CD4-positive, alpha-beta memory T cell (primary cell): ENCODE data around the gene SLC10A7. TPM values are rescaled to one million over a fixed set of nuclear protein-coding genes. Genes with fewer than 3 reads are reported as not detected.

Source experiments
- CTCF ChIA-PET: fragments of 350-600 bp; sonication (Branson Sonifier 250); formaldehyde crosslinking; loops from one replicate; lab custom pipeline; 2021; ENCODE audit warnings: inconsistent platforms; ENCODE audit not compliant: partially characterized antibody; lab: Charles Lee
- POLR2A ChIA-PET: fragments of 350-600 bp; sonication (Branson Sonifier 250); formaldehyde crosslinking; loops from one replicate; lab custom pipeline; 2021; ENCODE audit not compliant: partially characterized antibody; lab: Charles Lee
- DNase-seq, 5 donors: peaks; one replicate each; pipeline versions ENCODE4 v3.0.0 to v3.0.0-alpha.2; 2020 to 2022; ENCODE audit warnings: mixed read lengths in 1 of 5
- H3K27ac ChIP-seq: one replicate; pipeline ENCODE4 v1.7.0; 2013; ENCODE audit warnings: low read depth, low read length
- H3K27me3 ChIP-seq: 2 replicates; pipeline ENCODE4 v1.7.0; 2013; ENCODE audit warnings: mild to moderate bottlenecking, low read length, moderate library complexity; ENCODE audit not compliant: insufficient read depth
- H3K36me3 ChIP-seq: 2 replicates; pipeline ENCODE4 v1.7.0; 2013; ENCODE audit warnings: mild to moderate bottlenecking, low read length, moderate library complexity; ENCODE audit not compliant: insufficient read depth
- H3K4me1 ChIP-seq: 2 replicates; pipeline ENCODE4 v1.7.0; 2013; ENCODE audit warnings: mild to moderate bottlenecking, low read length, moderate library complexity; ENCODE audit not compliant: insufficient read depth
- H3K4me3 ChIP-seq, 2 donors: one replicate each; pipeline ENCODE4 v1.7.0; 2013; ENCODE audit warnings: low read length in 2 of 2, mild to moderate bottlenecking in 1 of 2
- H3K9me3 ChIP-seq, 2 donors: one replicate each; pipeline ENCODE4 v1.7.0; 2013; ENCODE audit warnings: low read length in 2 of 2, control low read depth in 1 of 2; ENCODE audit not compliant: control insufficient read depth in 1 of 2
- H3K27ac Mint-ChIP-seq, 7 donors: one replicate each; pipeline ENCODE4 v1.8.0; 2020 to 2021; ENCODE audit warnings: mixed read lengths in 7 of 7, mild to moderate bottlenecking in 6 of 7, inconsistent platforms in 3 of 7, moderate library complexity in 3 of 7
- H3K27me3 Mint-ChIP-seq, 2 donors: one replicate each; pipeline ENCODE4 v1.8.0; 2020 to 2021; ENCODE audit warnings: mixed read lengths in 2 of 2
- H3K36me3 Mint-ChIP-seq, 2 donors: one replicate each; pipeline ENCODE4 v1.8.0; 2020 to 2021; ENCODE audit warnings: mixed read lengths in 2 of 2, inconsistent platforms in 1 of 2, mild to moderate bottlenecking in 1 of 2
- H3K4me1 Mint-ChIP-seq, 4 donors: one replicate each; pipeline ENCODE4 v1.8.0; 2020 to 2021; ENCODE audit warnings: mixed read lengths in 4 of 4, mild to moderate bottlenecking in 1 of 4
- H3K4me3 Mint-ChIP-seq, 8 donors: one replicate each; pipeline ENCODE4 v1.8.0; 2020 to 2021; ENCODE audit warnings: mixed read lengths in 8 of 8, mild to moderate bottlenecking in 7 of 8, moderate library complexity in 6 of 8, inconsistent platforms in 3 of 8
- H3K9me3 Mint-ChIP-seq, 8 donors: one replicate each; pipeline ENCODE4 v1.8.0; 2020 to 2021; ENCODE audit warnings: mixed read lengths in 8 of 8, mild to moderate bottlenecking in 5 of 8, inconsistent platforms in 3 of 8, moderate library complexity in 1 of 8
- intact Hi-C: fragments of 100-400 bp; cut with micrococcal nuclease; formaldehyde crosslinking; loops from one replicate; pipeline ENCODE4 v1.15.1; 2023
- polyA plus RNA-seq, 2 donors: library from polyadenylated mRNA; unstranded; fragments of 300-500 nt; fragmentation: Illumina TruSeq; gene quantifications; one replicate each; pipeline ENCODE4 v1.2.3, GENCODE V29; 2021
- total RNA-seq, 2 experiments: library from RNA; stranded (reverse); gene quantifications; one replicate each; pipeline ENCODE4 v1.2.3, GENCODE V29; 2021

The SLC10A7 gene
- total and polyA plus RNA-seq, 4 experiments from 2014 or later = 9.0 to 17.7 (median 10.1) TPM

- ChIA-PET POLR2A (no interaction called here), CTCF (no interaction called here)
- Histone ChIP-seq H3K4me3 (no peak overlapping the region), H3K27me3 (no peaks in the 10 kb centered on the region), H3K4me1 (peaks cover 11% of the 10 kb centered on the region), H3K9me3 (no peaks in the 10 kb centered on the region), H3K36me3 (no peaks in the 10 kb centered on the region), H3K27ac (no peak overlapping the region)
- Mint-ChIP-seq H3K4me3 (no peak overlapping the region), H3K27ac (no peak overlapping the region), H3K9me3 (peaks cover 0 to 36% (median 27%) of the 10 kb centered on the region in 8 donors), H3K4me1 (peaks cover 18 to 25% (median 19%) of the 10 kb centered on the region in 4 donors), H3K36me3 (peaks cover 34 to 65% of the 10 kb centered on the region in 2 donors), H3K27me3 (no peaks in the 10 kb centered on the region)
- intact Hi-C loops = no loop called here
- no peak for DNase-seq
Measured at GRCh38 chr4:146482788-146483187, 39.0 kb downstream of the SLC10A7 start.

GRCh38 chr4:146481246-146481645 lies 40.5 kb downstream of the SLC10A7 start:
- CTCF ChIA-PET = no interaction called here
- peaks cover 34 to 56% of the 10 kb centered on the region in 2 donors for H3K36me3 Mint-ChIP-seq

GRCh38 chr4:146478009-146478408 lies 43.7 kb downstream of the SLC10A7 start:
- Mint-ChIP-seq H3K27ac (no peak overlapping the region), H3K36me3 (peaks cover 20 to 41% of the 10 kb centered on the region in 2 donors), H3K4me1 (peaks cover 0 to 11% (median 7%) of the 10 kb centered on the region in 4 donors), H3K27me3 (no peaks in the 10 kb centered on the region), H3K4me3 (no peak overlapping the region), H3K9me3 (peaks cover 0 to 22% (median 17%) of the 10 kb centered on the region in 8 donors)
- no peaks in the 10 kb centered on the region for H3K4me1 ChIP-seq
- intact Hi-C loops = no loop called here
- no peaks in the 10 kb centered on the region for H3K27me3 ChIP-seq
- no peak overlapping the region for H3K4me3 ChIP-seq
- H3K9me3 ChIP-seq = no peaks in the 10 kb centered on the region
- CTCF ChIA-PET = no interaction called here
- H3K27ac ChIP-seq = no peak overlapping the region
- no peak for DNase-seq
- POLR2A ChIA-PET = no interaction called here
- H3K36me3 ChIP-seq = no peaks in the 10 kb centered on the region

More at GRCh38 chr4:146481246-146481645, 40.5 kb downstream of the SLC10A7 start:
- H3K27ac ChIP-seq = no peak overlapping the region
- no peaks in the 10 kb centered on the region for H3K9me3 ChIP-seq
- Mint-ChIP-seq H3K27ac (no peak overlapping the region), H3K4me1 (peaks cover 5 to 11% (median 8%) of the 10 kb centered on the region in 4 donors), H3K9me3 (peaks cover 0 to 36% (median 27%) of the 10 kb centered on the region in 8 donors), H3K27me3 (no peaks in the 10 kb centered on the region), H3K4me3 (no peak overlapping the region)
- intact Hi-C loops = no loop called here
- POLR2A ChIA-PET = no interaction called here
- H3K4me3 ChIP-seq = no peak overlapping the region
- H3K36me3 ChIP-seq = no peaks in the 10 kb centered on the region
- DNase-seq = no peak
- H3K4me1 ChIP-seq = no peaks in the 10 kb centered on the region
- H3K27me3 ChIP-seq = no peaks in the 10 kb centered on the region

- Histone ChIP-seq H3K27me3 (no peaks in the 10 kb centered on the region), H3K9me3 (no peaks in the 10 kb centered on the region), H3K4me1 (no peaks in the 10 kb centered on the region), H3K27ac (no peak overlapping the region), H3K36me3 (no peaks in the 10 kb centered on the region), H3K4me3 (no peak overlapping the region)
- DNase-seq = no peak
- Mint-ChIP-seq H3K36me3 (peaks cover 12 to 31% of the 10 kb centered on the region in 2 donors), H3K4me3 (no peak overlapping the region), H3K27ac (no peak overlapping the region), H3K27me3 (no peaks in the 10 kb centered on the region), H3K4me1 (peaks cover 0 to 11% (median 7%) of the 10 kb centered on the region in 4 donors), H3K9me3 (peaks cover 0 to 13% (median 8%) of the 10 kb centered on the region in 8 donors)
- ChIA-PET CTCF (no interaction called here), POLR2A (no interaction called here)
- intact Hi-C loops = no loop called here
Measured at GRCh38 chr4:146477054-146477453, 44.7 kb downstream of the SLC10A7 start.

GRCh38 chr4:146472404-146472803 lies 49.3 kb downstream of the SLC10A7 start:
- H3K36me3 ChIP-seq = no peaks in the 10 kb centered on the region
- ChIA-PET CTCF (interaction anchor here (0.8 kb wide), 1 partner anchor 10 kb away, joined by 4 read pairs; no protein-coding TSS in a partner anchor), POLR2A (no interaction called here)
- no peaks in the 10 kb centered on the region for H3K9me3 Mint-ChIP-seq
- H3K9me3 ChIP-seq = no peaks in the 10 kb centered on the region
- H3K27ac ChIP-seq = no peak overlapping the region
- H3K4me1 Mint-ChIP-seq = peaks cover 0 to 5% (median 2%) of the 10 kb centered on the region in 4 donors
- H3K27me3 ChIP-seq = no peaks in the 10 kb centered on the region
- DNase-seq = no peak
- no peak overlapping the region for H3K4me3 ChIP-seq
- H3K27ac Mint-ChIP-seq = no peak overlapping the region
- no peak overlapping the region for H3K4me3 Mint-ChIP-seq
- peaks cover 2 to 24% of the 10 kb centered on the region in 2 donors for H3K36me3 Mint-ChIP-seq
- intact Hi-C loops = no loop called here
- no peaks in the 10 kb centered on the region for H3K4me1 ChIP-seq
- H3K27me3 Mint-ChIP-seq = no peaks in the 10 kb centered on the region

GRCh38 chr4:146470604-146471003 lies 51.1 kb downstream of the SLC10A7 start:
- CTCF ChIA-PET = no interaction called here
- Mint-ChIP-seq H3K27me3 (no peaks in the 10 kb centered on the region), H3K4me1 (peaks cover 2 to 7% (median 6%) of the 10 kb centered on the region in 4 donors), H3K36me3 (peaks cover 4 to 15% of the 10 kb centered on the region in 2 donors), H3K4me3 (no peak overlapping the region), H3K9me3 (no peaks in the 10 kb centered on the region), H3K27ac (no peak overlapping the region)
- Histone ChIP-seq H3K36me3 (no peaks in the 10 kb centered on the region), H3K4me3 (no peak overlapping the region), H3K9me3 (no peaks in the 10 kb centered on the region), H3K27me3 (no peaks in the 10 kb centered on the region), H3K27ac (no peak overlapping the region), H3K4me1 (no peaks in the 10 kb centered on the region)
- intact Hi-C loops = no loop called here
- POLR2A ChIA-PET = no interaction called here
- no peak for DNase-seq

- peak overlapping the region in 1 of 7 donors; percentile 66 for H3K27ac Mint-ChIP-seq
- POLR2A ChIA-PET = no interaction called here
- no peak overlapping the region for H3K27ac ChIP-seq
- peaks cover 4 to 15% of the 10 kb centered on the region in 2 donors for H3K36me3 Mint-ChIP-seq
- H3K4me3 Mint-ChIP-seq = no peak overlapping the region
- H3K27me3 Mint-ChIP-seq = no peaks in the 10 kb centered on the region
- H3K4me1 ChIP-seq = no peaks in the 10 kb centered on the region
- H3K9me3 ChIP-seq = no peaks in the 10 kb centered on the region
- DNase-seq = no peak
- H3K27me3 ChIP-seq = no peaks in the 10 kb centered on the region
- H3K4me1 Mint-ChIP-seq = peaks cover 2 to 7% (median 4%) of the 10 kb centered on the region in 4 donors
- H3K9me3 Mint-ChIP-seq = no peaks in the 10 kb centered on the region
- no peaks in the 10 kb centered on the region for H3K36me3 ChIP-seq
- CTCF ChIA-PET = no interaction called here
- H3K4me3 ChIP-seq = no peak overlapping the region
- intact Hi-C loops = no loop called here
Measured at GRCh38 chr4:146469022-146469421, 52.7 kb downstream of the SLC10A7 start.
